Activated CD8-positive, alpha-beta memory T cell treated with anti-CD3 and anti-CD28 coated beads for 36 hours (primary cell): ENCODE data around the gene EIF4EBP3. TPM values are rescaled to one million over a fixed set of nuclear protein-coding genes. Genes with fewer than 3 reads are reported as not detected.
"Not testable (repeated sequence)": the region's sequence is repeated elsewhere in the genome, so short reads cannot be mapped to it uniquely, and the experiment has no call there.

Source experiments
- CTCF ChIA-PET: fragments of 350-600 bp; sonication (Branson Sonifier 250); formaldehyde crosslinking; loops from one replicate; lab custom pipeline; 2021; ENCODE audit warnings: antibody characterized with exemption; lab: Charles Lee
- POLR2A ChIA-PET: fragments of 350-600 bp; sonication (Branson Sonifier 250); formaldehyde crosslinking; loops from one replicate; lab custom pipeline; 2021; ENCODE audit warnings: antibody characterized with exemption; lab: Charles Lee
- total RNA-seq, 2 experiments: library from RNA; stranded (reverse); gene quantifications; one replicate each; pipeline ENCODE4 v1.2.3, GENCODE V29; 2021

Gene EIF4EBP3
- total RNA-seq, 2 experiments from 2014 or later = 13.6 to 14.1 TPM

DNA sequence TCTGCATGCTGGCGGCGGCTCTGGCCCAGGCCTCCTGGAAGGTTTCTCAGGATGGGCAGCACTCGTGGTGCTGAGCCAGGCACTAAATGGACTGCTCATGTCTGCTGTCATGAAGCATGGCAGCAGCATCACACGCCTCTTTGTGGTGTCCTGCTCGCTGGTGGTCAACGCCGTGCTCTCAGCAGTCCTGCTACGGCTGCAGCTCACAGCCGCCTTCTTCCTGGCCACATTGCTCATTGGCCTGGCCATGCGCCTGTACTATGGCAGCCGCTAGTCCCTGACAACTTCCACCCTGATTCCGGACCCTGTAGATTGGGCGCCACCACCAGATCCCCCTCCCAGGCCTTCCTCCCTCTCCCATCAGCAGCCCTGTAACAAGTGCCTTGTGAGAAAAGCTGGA, 20.4 kb downstream of the EIF4EBP3 start:
- ChIA-PET POLR2A (no interaction called here), CTCF (interaction anchor here (1.6 kb wide), 1 partner anchor 68 kb away, joined by 4 read pairs; no protein-coding TSS in a partner anchor)

DNA sequence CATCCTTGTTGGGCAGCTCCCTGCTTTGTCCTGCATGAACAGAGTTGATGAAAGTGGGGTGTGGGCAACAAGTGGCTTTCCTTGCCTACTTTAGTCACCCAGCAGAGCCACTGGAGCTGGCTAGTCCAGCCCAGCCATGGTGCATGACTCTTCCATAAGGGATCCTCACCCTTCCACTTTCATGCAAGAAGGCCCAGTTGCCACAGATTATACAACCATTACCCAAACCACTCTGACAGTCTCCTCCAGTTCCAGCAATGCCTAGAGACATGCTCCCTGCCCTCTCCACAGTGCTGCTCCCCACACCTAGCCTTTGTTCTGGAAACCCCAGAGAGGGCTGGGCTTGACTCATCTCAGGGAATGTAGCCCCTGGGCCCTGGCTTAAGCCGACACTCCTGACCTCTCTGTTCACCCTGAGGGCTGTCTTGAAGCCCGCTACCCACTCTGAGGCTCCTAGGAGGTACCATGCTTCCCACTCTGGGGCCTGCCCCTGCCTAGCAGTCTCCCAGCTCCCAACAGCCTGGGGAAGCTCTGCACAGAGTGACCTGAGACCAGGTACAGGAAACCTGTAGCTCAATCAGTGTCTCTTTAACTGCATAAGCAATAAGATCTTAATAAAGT, 21.1 kb downstream of the EIF4EBP3 start:
- ChIA-PET POLR2A (no interaction called here), CTCF (interaction anchor here (1.1 to 1.6 kb wide), 2 partner anchors 21 to 67 kb away, joined by 3 to 4 read pairs; partner anchors contain the start of gene EIF4EBP3)

DNA sequence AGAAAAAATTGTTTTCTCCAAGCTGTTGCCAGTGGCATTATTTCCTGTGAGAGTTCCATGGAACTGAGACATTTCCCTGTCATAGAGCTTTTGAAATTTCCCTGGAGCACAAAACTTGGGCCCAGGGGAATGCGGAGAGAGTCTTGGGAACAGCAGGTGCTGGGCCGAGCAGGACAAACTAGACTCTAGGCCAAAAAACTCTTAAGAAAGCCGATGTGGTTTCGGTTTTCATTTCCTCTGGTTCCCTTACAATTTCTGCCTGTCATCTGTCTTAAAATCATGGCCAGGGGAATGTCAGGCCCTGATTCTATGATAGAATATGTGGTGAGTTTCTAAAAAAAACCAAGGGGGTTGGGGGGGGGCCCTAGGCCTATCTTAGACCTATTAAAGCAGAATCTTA, 21.7 kb downstream of the EIF4EBP3 start:
- ChIA-PET POLR2A (interaction anchor here (0.7 kb wide), 1 partner anchor 11 kb away, joined by 3 read pairs; no protein-coding TSS in a partner anchor), CTCF (interaction anchor here (0.8 to 1.1 kb wide), 2 partner anchors 22 to 663 kb away, joined by 3 read pairs; partner anchors contain the start of gene EIF4EBP3)

DNA sequence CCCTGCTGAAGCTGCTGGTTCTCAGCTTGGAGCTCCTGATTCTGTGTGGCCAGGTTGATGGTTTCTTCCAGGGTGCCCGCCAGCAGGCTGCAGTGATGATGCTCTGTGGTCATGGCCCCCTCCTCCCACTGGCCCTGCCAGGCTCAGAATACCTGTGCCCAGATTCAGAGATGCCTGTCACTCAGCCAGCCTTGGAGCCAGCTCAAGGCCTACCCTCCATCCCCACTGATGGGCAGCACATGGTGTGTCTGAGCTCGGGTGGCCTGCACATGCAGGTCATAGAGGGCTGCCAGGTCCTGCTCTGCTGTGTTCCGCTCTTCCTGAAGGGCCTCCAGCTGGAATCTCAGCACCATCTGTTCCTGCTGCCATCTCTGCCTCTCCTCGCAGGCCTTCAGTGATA, 22.6 kb downstream of the EIF4EBP3 start:
- ChIA-PET CTCF (interaction anchor here (0.8 to 1.6 kb wide), 2 partner anchors 65 to 664 kb away, joined by 3 read pairs; no protein-coding TSS in a partner anchor), POLR2A (no interaction called here)

DNA sequence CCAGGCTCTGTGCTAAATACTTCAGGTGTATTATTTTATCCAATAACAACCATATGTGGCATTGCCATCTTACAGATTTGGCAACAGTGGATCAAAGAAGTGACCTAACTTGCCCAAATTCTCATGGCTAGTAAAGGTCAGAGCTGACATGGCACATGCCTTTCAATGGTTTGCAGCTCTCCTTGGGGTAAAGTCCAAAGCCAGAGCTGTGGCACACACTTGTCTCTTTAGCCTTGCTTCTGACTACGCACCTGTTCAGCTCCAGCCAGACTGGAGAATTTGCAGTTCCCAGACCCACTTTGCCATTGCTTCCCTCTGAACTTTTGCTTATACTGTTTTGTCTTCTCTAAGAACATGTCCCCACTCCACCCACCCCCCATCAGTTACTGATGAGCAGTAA, 23.0 kb downstream of the EIF4EBP3 start:
- POLR2A ChIA-PET = no interaction called here
- CTCF ChIA-PET = interaction anchor here (1.0 to 1.6 kb wide), 2 partner anchors 62 to 64 kb away, joined by 3 read pairs; no protein-coding TSS in a partner anchor

DNA sequence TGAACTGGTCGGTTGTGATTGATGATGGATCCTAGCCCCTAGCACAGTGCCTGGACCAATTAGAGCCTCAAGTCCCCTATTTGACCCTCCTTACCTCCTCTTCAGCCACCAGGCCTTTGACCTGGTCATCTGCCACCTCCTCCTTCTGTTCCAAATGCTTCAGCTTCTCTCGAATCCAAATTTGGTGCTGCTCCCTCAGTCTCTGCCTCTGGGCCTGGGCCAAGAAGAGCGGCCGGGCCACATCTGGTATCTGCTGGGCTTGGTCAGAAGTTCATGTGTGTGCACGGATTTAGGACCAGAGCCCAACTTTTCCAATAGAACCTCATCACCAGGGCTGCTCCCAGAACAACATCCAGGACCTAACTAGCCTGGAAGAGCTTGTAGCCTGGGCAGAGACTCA, 23.6 kb downstream of the EIF4EBP3 start:
- CTCF ChIA-PET = interaction anchor here (1.0 to 1.6 kb wide), 3 partner anchors 61 to 115 kb away, joined by 3 read pairs; no protein-coding TSS in a partner anchor
- POLR2A ChIA-PET = no interaction called here

DNA sequence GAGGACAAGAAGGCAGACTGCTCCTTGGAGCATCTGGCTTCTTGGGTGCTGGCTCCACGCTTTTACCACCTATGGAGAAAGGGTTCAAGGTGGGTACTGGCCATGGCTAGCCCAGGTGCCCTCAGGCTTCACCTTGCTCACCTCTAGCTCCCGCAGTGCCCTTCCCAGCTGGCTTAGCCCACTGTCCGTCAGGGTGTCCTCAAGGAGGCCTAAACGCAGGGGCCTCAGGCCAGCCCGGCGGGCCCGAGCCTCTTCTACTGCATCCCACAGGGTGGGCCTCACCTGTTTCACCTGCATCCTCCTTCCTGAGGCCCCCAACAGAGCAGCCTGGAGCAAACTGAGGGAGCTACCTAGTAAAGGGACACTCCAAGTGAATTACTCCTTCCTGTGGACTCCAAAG, 26.2 kb downstream of the EIF4EBP3 start:
- ChIA-PET POLR2A (no interaction called here), CTCF (no interaction called here)

DNA sequence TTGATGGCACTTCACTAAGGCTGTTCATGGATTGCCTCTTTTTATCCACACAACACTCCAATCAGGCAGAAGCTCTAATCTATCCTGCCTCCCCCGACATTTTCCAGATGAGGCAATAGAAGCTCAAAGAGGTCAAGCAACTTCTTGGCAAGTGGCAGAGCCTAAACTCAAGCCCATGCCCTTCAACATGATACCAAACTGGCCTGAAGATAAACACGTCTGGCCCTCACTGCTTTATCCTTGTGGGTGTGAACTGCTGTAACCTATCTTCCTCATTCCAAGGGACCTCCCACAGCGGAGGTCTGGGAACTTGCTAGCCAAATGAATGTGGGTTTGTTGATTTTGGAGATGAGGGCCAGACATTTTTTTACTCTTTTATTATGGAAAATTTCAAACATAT, 26.7 kb downstream of the EIF4EBP3 start:
- ChIA-PET CTCF (interaction anchor here (1.3 kb wide), 1 partner anchor 61 kb away, joined by 3 read pairs; no protein-coding TSS in a partner anchor), POLR2A (no interaction called here)

DNA sequence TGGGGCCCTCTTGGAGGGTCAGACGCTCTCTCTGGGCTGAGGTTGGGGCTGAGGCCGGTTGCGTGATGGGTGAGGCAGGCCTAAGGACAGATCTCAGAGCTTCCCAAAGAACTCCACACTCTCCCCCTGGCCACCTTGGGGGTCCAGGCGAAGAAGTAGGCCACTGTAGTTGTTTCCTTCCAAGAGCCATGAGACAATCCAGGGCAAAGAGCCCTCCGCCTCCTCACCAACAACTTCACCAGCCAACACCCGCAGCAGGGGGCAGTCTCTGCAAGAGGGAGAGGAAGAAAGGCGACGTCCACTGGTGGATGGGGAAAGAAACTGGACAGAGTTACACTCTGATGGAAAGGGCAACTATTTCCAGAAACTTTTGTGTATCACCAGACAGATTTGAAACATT, 27.8 kb downstream of the EIF4EBP3 start:
- POLR2A ChIA-PET = interaction anchor here (0.6 kb wide), 1 partner anchor 34 kb away, joined by 4 read pairs; no protein-coding TSS in a partner anchor
- CTCF ChIA-PET = interaction anchor here (1.3 kb wide), 1 partner anchor 60 kb away, joined by 3 read pairs; no protein-coding TSS in a partner anchor

DNA sequence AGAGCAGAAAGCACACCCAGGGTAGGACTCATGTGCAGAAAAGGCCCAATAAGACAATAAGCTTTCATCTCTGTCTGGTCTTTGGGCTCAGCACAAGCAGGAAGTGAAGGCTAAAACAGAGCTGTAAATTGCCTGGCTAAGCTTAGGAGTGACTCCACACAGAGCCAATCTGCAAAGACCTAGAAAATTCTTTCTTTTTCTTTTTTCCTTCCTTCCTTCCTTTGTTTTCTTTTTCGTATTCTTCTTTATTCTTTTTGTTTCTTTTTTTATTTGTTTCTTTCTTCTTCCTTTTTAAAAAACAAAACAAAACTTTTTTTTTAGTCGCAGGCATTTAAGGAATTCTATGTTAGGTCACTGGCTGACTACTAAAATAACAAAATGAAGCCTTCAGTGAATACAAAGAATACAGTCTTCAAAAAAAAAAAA, 29.3 kb downstream of the EIF4EBP3 start:
- ChIA-PET CTCF (interaction anchor here (0.6 kb wide), 1 partner anchor 157 kb away, joined by 3 read pairs; no protein-coding TSS in a partner anchor), POLR2A (no interaction called here)

DNA sequence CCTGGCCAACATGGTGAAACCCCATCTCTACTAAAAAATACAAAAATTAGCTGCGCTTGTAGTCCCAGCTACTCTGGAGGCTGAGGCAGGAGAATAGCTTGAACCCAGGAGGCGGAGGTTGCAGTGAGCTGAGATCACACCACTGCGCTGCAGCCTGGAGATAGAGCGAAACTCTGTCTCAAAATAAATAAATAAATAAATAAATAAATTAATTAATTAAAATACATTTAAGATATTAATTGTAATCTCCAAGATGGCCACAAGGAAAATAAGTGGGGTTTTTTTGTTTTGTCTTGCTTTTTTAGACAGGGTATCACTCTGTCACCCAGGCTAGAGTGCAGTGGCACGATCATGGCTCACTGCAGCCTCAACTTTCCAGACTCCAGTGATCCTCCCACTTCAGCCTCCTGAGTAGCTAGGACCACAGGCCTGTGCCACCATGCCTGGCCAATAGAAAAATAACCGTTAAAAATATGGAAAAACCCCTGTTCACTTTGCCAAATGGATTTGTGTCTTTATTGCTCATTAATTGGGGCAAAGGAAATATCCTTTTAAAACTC, 31.8 kb downstream of the EIF4EBP3 start:
- CTCF ChIA-PET, POLR2A ChIA-PET: not testable (repeated sequence)

DNA sequence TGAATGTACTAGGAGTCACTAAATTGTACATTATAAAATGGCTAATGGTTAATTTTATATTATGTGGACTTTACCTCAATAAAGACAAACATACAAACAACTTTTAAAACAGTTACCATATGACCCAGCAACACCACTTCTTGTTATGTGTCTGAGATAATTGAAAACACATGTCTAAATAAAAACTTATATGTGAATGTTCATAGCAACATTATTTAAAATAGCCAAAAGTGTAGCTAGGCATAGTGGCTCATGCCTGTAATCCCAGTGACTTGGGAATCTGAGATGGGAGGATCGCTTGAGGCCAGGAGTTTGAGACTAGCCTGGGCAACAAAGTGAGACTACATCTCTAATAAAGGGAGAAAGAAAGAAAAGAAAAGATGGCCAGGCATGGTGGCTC, 40.0 kb downstream of the EIF4EBP3 start:
- POLR2A ChIA-PET = no interaction called here
- CTCF ChIA-PET = no interaction called here

DNA sequence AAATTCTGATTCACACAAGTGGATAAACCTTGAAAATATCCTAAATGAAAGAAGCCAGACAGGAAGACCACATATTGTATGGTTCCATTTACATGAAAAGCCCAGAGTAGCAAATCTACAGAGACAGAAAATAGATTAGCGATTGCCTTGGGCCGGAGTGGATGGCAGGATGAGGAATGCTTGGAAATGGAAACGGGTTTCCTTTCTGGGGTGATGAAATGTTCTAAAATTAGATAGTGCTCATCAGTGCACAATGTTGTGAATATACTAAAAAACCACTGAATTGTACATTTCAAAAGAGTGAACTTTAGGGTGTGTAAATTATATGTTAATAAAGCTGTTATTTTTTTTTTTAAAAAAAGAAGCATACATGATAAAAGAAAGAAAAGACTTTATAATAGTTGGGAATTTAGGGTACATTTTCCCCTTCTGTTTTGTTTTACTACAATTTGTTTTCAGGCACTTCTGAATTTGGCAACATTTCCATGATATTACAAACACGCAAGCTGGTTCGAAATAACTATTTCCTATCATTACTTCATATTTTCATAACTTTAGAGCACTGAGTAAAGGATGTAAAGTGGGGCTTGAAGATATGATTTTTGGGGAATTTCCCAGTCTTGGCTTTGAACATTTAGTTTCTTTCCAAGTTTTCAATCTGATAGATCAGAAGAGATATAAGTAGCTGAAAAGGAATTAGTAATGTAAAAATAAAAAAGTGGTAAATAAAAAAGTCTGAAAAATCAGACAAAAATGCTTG, 41.0 kb downstream of the EIF4EBP3 start:
- ChIA-PET POLR2A (no interaction called here), CTCF (no interaction called here)

DNA sequence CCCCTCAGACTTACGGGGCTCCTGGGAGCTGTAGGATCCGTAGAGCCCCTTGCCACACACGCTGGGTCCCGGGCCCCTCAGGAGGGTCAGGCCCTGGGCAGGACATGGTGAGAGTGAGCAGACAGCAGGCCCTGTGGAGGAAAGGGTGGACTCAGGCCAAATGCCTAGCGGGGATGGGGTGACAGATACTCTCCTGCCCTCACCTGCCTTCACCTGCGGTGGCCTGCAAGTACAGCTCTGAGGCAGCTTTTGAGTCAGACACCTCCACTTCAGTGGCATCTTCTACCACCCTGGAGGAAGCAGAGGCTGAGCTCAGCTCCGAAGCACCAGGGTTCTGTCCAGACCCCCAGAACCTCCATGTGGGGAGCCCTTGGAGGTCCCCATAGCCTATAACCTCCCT, 43.4 kb downstream of the EIF4EBP3 start:
- ChIA-PET POLR2A (no interaction called here), CTCF (no interaction called here)

DNA sequence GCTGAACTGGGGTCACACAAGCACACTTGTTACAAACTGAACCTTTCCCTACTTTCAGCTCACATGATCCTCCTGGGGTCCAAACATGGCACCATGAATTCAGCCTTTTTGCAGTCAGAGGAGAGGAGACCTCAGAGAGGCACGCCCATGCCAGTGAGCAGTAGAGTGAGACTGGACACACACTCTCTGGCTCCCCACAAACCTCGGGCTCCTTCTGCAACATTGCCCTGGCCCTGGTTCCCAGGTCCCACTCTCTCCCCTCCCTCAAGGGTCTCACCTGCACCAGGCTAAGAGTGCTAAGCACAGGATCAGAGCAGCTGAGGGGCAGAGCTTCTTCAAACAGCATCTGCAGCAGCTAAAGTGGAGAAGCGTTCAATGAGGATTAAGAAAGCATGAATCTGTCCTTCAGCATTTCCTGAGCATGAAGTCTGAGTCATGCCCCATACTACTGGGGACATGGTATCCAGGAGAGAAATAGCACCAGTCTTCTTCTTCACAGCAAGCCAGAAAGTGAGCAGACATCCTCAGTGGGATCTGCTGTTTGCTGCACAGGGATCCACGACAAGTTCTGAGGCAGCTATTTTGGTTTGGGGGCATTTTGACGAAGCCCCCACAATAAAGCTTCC, 44.4 kb downstream of the EIF4EBP3 start:
- CTCF ChIA-PET = interaction anchor here (0.5 kb wide), 2 partner anchors 58 to 128 kb away, joined by 3 read pairs; no protein-coding TSS in a partner anchor
- POLR2A ChIA-PET = no interaction called here

DNA sequence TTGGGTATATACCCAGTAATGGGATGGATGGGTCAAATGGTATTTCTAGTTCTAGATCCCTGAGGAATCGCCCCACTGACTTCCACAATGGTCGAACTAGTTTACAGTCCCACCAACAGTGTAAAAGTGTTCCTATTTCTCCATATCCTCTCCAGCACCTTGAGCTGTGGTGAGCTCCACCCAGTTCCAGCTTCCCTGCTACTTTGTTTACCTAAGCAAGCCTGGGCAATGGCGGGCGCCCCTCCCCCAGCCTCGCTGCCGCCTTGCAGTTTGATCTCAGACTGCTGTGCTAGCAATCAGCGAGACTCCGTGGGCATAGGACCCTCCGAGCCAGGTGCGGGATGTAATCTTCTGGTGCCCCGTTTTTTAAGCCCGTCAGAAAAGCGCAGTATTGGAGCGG, 45.6 kb downstream of the EIF4EBP3 start:
- POLR2A ChIA-PET, CTCF ChIA-PET: not testable (repeated sequence)

DNA sequence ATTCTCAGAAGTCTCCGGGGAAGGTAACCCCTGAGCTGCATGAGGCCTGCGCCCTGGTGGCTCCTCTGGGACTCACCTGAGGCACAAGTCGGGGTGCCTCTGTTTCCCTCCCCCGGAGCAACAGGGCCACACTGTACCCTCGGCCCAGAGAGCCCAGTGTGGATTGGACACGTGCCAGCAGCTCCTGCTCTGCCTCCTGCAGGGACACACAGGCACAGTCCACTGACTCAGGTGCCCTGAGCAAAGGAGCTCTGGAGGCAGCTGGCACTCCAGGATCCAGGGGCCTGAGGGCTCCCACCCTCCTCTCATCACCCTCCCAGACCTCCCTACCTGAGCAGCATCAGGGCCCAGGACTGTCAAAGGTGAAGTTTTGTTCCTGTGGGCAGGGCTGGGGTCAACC, 46.7 kb downstream of the EIF4EBP3 start:
- CTCF ChIA-PET = no interaction called here
- POLR2A ChIA-PET = no interaction called here

DNA sequence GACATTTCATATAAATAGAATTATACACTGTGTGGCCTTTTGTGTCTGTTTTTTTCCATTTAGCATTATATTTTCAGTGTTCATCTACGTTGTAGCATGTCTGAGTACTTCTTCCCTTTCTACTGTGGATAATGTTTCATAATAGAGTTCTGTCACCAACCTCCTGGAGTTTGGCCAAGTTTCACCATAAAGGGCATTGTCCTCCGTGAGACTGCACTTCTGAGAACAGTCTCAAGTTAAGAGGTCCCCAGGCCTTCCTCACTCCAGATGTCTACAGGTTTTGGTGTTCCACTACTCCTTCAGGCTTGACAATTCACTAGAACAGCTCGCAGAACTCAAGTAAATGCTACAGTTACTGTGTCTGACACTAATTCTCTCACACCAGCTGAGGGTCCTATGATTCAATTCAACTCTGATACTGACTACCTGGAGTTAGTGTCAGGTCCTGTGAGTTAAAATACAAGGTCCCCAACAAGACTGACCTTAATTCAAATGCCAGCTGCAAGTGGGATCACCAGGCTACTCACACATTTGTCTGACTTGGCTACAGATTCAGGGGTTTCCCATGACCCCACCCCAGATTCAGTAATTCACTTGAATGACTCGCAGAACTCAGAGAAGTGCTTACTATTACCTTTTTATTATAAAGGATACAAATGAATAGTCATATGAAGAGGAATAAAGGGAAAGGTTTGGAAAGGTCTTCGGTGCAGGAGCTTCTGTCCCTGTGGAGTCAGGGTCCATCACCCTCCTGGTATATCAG, 48.3 kb downstream of the EIF4EBP3 start:
- ChIA-PET CTCF (no interaction called here), POLR2A (no interaction called here)

DNA sequence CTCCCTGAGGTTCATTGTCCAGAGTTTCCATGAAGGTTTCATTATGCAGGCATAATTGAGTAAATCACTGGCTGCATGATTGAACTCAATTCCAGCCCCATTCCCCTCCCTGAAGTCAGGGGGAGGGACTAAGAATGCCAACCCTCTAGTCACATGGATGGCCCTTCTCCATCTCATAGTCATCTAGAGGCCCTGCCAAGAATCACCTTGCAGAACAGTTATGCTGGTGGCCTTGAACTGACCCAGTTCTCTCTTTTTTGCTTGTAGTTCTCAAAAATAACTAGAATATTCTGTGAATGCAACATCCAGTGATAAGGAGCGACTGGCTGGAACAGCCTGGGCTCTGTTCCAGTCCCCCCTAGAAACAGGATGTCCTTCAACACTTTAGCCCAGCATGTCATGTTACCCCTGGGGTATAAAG, 48.9 kb downstream of the EIF4EBP3 start:
- ChIA-PET CTCF (no interaction called here), POLR2A (no interaction called here)
